Measurements from ENCODE around the gene SCAP.

DNA sequence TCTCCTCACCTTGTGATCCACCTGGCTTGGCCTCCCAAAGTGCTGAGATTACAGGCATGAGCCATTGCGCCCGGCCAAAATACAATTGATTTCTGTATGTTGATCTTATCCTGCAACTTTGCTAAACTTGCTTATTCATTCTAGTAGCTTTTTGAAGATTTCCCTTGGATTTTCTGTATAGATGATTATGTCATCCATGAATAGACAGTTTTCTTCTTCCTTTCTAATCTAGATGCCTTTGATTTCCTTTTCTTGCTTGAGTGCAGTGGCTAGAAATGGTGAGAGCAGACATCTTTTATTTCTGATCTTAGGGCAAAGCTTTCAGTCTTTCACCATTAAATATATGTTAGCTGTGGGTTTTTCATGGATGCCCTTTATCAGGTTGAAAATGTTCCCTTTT is 42.2 kb upstream of the SCAP start:
- TF ChIP-seq, protein P1, sequence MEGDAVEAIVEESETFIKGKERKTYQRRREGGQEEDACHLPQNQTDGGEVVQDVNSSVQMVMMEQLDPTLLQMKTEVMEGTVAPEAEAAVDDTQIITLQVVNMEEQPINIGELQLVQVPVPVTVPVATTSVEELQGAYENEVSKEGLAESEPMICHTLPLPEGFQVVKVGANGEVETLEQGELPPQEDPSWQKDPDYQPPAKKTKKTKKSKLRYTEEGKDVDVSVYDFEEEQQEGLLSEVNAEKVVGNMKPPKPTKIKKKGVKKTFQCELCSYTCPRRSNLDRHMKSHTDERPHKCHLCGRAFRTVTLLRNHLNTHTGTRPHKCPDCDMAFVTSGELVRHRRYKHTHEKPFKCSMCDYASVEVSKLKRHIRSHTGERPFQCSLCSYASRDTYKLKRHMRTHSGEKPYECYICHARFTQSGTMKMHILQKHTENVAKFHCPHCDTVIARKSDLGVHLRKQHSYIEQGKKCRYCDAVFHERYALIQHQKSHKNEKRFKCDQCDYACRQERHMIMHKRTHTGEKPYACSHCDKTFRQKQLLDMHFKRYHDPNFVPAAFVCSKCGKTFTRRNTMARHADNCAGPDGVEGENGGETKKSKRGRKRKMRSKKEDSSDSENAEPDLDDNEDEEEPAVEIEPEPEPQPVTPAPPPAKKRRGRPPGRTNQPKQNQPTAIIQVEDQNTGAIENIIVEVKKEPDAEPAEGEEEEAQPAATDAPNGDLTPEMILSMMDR (IDR thresholded peaks at IDR 0.05; ENCODE audit: insufficient read depth, low read length, poor library complexity, severe bottlenecking), result no peak
- TF ChIP-seq EZH2phosphoT487 (conservative IDR thresholded peaks at IDR 0.05; ENCODE audit: low read length), result no peak
